Activated CD4-positive, alpha-beta T cell treated with anti-CD3 and anti-CD28 coated beads for 36 hours (primary cell): ENCODE results near the gene MRPL17. TPM values are rescaled to one million over a fixed set of nuclear protein-coding genes. Genes with fewer than 3 reads are reported as not detected.
A peak's percentile ranks its signal among the peaks of the same experiment; 100 is the strongest.

Source experiments
- ATAC-seq: fragments of 200-7000 bp; cut with Tn5 transposase; one replicate; pipeline ENCODE4 v1.10.0; 2021; ENCODE audit warnings: mild to moderate bottlenecking, moderate library complexity
- CTCF ChIA-PET: fragments of 350-600 bp; sonication (Branson Sonifier 250); formaldehyde crosslinking; loops from one replicate; lab custom pipeline; 2021; ENCODE audit warnings: antibody characterized with exemption; lab: Charles Lee
- POLR2A ChIA-PET: fragments of 350-600 bp; sonication (Branson Sonifier 250); formaldehyde crosslinking; loops from one replicate; lab custom pipeline; 2021; ENCODE audit warnings: antibody characterized with exemption, inconsistent platforms; lab: Charles Lee
- DNase-seq: peaks from one replicate; pipeline ENCODE4 v3.0.0-alpha.2; 2020
- H3K27ac Mint-ChIP-seq: one replicate; pipeline ENCODE4 v1.8.0; 2021; ENCODE audit warnings: mixed read lengths
- H3K27me3 Mint-ChIP-seq: one replicate; pipeline ENCODE4 v1.8.0; 2021; ENCODE audit warnings: mixed read lengths
- H3K36me3 Mint-ChIP-seq: one replicate; pipeline ENCODE4 v1.8.0; 2021; ENCODE audit warnings: low read depth, mixed read lengths
- H3K4me1 Mint-ChIP-seq: one replicate; pipeline ENCODE4 v1.8.0; 2021; ENCODE audit warnings: mixed read lengths
- H3K4me3 Mint-ChIP-seq: one replicate; pipeline ENCODE4 v1.8.0; 2021; ENCODE audit warnings: mild to moderate bottlenecking, moderate library complexity, mixed read lengths
- H3K9me3 Mint-ChIP-seq: one replicate; pipeline ENCODE4 v1.8.0; 2021; ENCODE audit warnings: low read depth, mixed read lengths
- intact Hi-C, 2 experiments: fragments of 100-400 bp; cut with DNase I in 1 of 2; cut with micrococcal nuclease in 1 of 2; formaldehyde crosslinking; loops; one replicate each; pipeline versions ENCODE4 v1.14.2 to v1.15.1; 2022 to 2024; cut with DNase I, micrococcal nuclease
- total RNA-seq, 2 experiments: library from RNA; stranded (reverse); gene quantifications; one replicate each; pipeline ENCODE4 v1.2.3, GENCODE V29; 2021

The MRPL17 gene
- total RNA-seq, 2 experiments from 2014 or later: 118 to 156 TPM

- POLR2A ChIA-PET: interaction anchor here (0.6 to 1.0 kb wide), 3 partner anchors 10 to 70 kb away, joined by 3 to 6 read pairs (median 4); no protein-coding TSS in a partner anchor
- no peak for DNase-seq
- H3K27me3 Mint-ChIP-seq: no peaks in the 10 kb centered on the region
Observed at GRCh38 chr11:6682591-6682935, 577 bp downstream of the MRPL17 start.

GRCh38 chr11:6681949-6682348 is 1.2 kb downstream of the MRPL17 start:
- Mint-ChIP-seq H3K4me3 (peak overlapping the region; percentile 97), H3K36me3 (peaks cover 46% of the 10 kb centered on the region), H3K27ac (peak overlapping the region; percentile 100), H3K27me3 (no peaks in the 10 kb centered on the region), H3K9me3 (no peaks in the 10 kb centered on the region), H3K4me1 (peaks cover 22% of the 10 kb centered on the region)
- ChIA-PET POLR2A (interaction anchor here (0.6 to 0.8 kb wide), 2 partner anchors 10 to 14 kb away, joined by 3 to 6 read pairs; no protein-coding TSS in a partner anchor), CTCF (interaction anchor here (0.5 to 3.1 kb wide), 11 partner anchors 8 to 303 kb away, joined by 3 to 19 read pairs (median 12); partner anchors contain the start of genes ILK, TAF10 and TPP1)
- peak; percentile 20 for DNase-seq
- intact Hi-C loops: loop anchor here (2.0 to 10.0 kb wide), 2 partner anchors 267 to 291 kb away; partner anchors contain the start of genes SMPD1 (in 2 of the 2) and APBB1 (in 1 of the 2)
- no peak for ATAC-seq

More at GRCh38 chr11:6682591-6682935, 577 bp downstream of the MRPL17 start:
- CTCF ChIA-PET: interaction anchor here (0.6 to 3.1 kb wide), 24 partner anchors 9 to 446 kb away, joined by 3 to 19 read pairs (median 6); partner anchors contain the start of genes ARFIP2, ILK, TAF10 and TIMM10B
- no peaks in the 10 kb centered on the region for H3K9me3 Mint-ChIP-seq
- peak overlapping the region; percentile 100 for H3K27ac Mint-ChIP-seq
- H3K4me1 Mint-ChIP-seq: peaks cover 24% of the 10 kb centered on the region
- H3K4me3 Mint-ChIP-seq: peak overlapping the region; percentile 97
- intact Hi-C loops: loop anchor here (2.0 to 10.0 kb wide), 2 partner anchors 268 to 292 kb away; partner anchors contain the start of genes SMPD1 (in 2 of the 2) and APBB1 (in 1 of the 2)
- H3K36me3 Mint-ChIP-seq: peaks cover 46% of the 10 kb centered on the region
- no peak for ATAC-seq

- H3K36me3 Mint-ChIP-seq: peaks cover 46% of the 10 kb centered on the region
- DNase-seq (no peak), ATAC-seq (no peak)
- POLR2A ChIA-PET: interaction anchor here (0.7 to 0.8 kb wide), 2 partner anchors 14 to 298 kb away, joined by 3 read pairs; no protein-coding TSS in a partner anchor
- CTCF ChIA-PET: interaction anchor here (0.5 to 2.9 kb wide), 8 partner anchors 8 to 303 kb away, joined by 3 to 17 read pairs (median 6); no protein-coding TSS in a partner anchor
- H3K4me3 Mint-ChIP-seq: peak overlapping the region; percentile 97
- intact Hi-C loops: loop anchor here in 1 of 2 experiments (10.0 kb wide), 1 partner anchor 267 kb away; the partner anchor contains the start of gene APBB1
- H3K4me1 Mint-ChIP-seq: peaks cover 22% of the 10 kb centered on the region
- H3K27me3 Mint-ChIP-seq: no peaks in the 10 kb centered on the region
- no peaks in the 10 kb centered on the region for H3K9me3 Mint-ChIP-seq
- H3K27ac Mint-ChIP-seq: peak overlapping the region; percentile 74
Observed at GRCh38 chr11:6681505-6681904, 1.6 kb downstream of the MRPL17 start.

- Mint-ChIP-seq H3K9me3 (no peaks in the 10 kb centered on the region), H3K36me3 (peaks cover 34% of the 10 kb centered on the region), H3K27ac (no peak overlapping the region), H3K27me3 (no peaks in the 10 kb centered on the region), H3K4me3 (no peak overlapping the region), H3K4me1 (peaks cover 44% of the 10 kb centered on the region)
- CTCF ChIA-PET: interaction anchor here (0.7 to 1.4 kb wide), 3 partner anchors 20 to 146 kb away, joined by 3 to 6 read pairs (median 3); no protein-coding TSS in a partner anchor
- no peak for DNase-seq
- intact Hi-C loops: no loop called here
- POLR2A ChIA-PET: no interaction called here
- peak; percentile 41 for ATAC-seq
Observed at GRCh38 chr11:6677018-6677417, 6.1 kb downstream of the MRPL17 start.

- CTCF ChIA-PET: interaction anchor here (1.3 to 1.7 kb wide), 3 partner anchors 8 to 55 kb away, joined by 3 to 6 read pairs (median 6); partner anchors contain the start of genes MRPL17 and TPP1
- Mint-ChIP-seq H3K36me3 (peaks cover 13% of the 10 kb centered on the region), H3K4me1 (peaks cover 49% of the 10 kb centered on the region), H3K27me3 (no peaks in the 10 kb centered on the region), H3K9me3 (no peaks in the 10 kb centered on the region), H3K27ac (no peak overlapping the region), H3K4me3 (no peak overlapping the region)
- ATAC-seq (no peak), DNase-seq (no peak)
- POLR2A ChIA-PET: no interaction called here
- intact Hi-C loops: no loop called here
Observed at GRCh38 chr11:6674862-6675261, 8.3 kb downstream of the MRPL17 start.

GRCh38 chr11:6674219-6674597 is 8.9 kb downstream of the MRPL17 start:
- Mint-ChIP-seq H3K9me3 (no peaks in the 10 kb centered on the region), H3K27ac (no peak overlapping the region), H3K4me3 (no peak overlapping the region), H3K27me3 (no peaks in the 10 kb centered on the region), H3K36me3 (peaks cover 7% of the 10 kb centered on the region), H3K4me1 (peaks cover 49% of the 10 kb centered on the region)
- ChIA-PET POLR2A (no interaction called here), CTCF (interaction anchor here (0.7 to 1.7 kb wide), 7 partner anchors 7 to 146 kb away, joined by 3 to 6 read pairs (median 3); partner anchors contain the start of genes MRPL17 and TPP1)
- ATAC-seq: no peak
- intact Hi-C loops: no loop called here
- DNase-seq: no peak

- H3K4me3 Mint-ChIP-seq: no peak overlapping the region
- intact Hi-C loops: no loop called here
- H3K36me3 Mint-ChIP-seq: peaks cover 4% of the 10 kb centered on the region
- no peaks in the 10 kb centered on the region for H3K9me3 Mint-ChIP-seq
- H3K27ac Mint-ChIP-seq: peak overlapping the region; percentile 21
- DNase-seq: no peak
- H3K27me3 Mint-ChIP-seq: no peaks in the 10 kb centered on the region
- ATAC-seq: no peak
- peaks cover 47% of the 10 kb centered on the region for H3K4me1 Mint-ChIP-seq
- POLR2A ChIA-PET: no interaction called here
- CTCF ChIA-PET: interaction anchor here (0.7 to 3.4 kb wide), 9 partner anchors 8 to 146 kb away, joined by 3 to 18 read pairs (median 3); partner anchors contain the start of genes MRPL17 and TPP1
Observed at GRCh38 chr11:6673523-6674218, 9.5 kb downstream of the MRPL17 start.

- ATAC-seq (no peak), DNase-seq (no peak)
- ChIA-PET POLR2A (interaction anchor here (0.6 kb wide), 1 partner anchor 10 kb away, joined by 6 read pairs; no protein-coding TSS in a partner anchor), CTCF (interaction anchor here (0.7 to 3.4 kb wide), 9 partner anchors 12 to 293 kb away, joined by 3 to 18 read pairs (median 5); partner anchors contain the start of gene MRPL17)
- H3K4me3 Mint-ChIP-seq: no peak overlapping the region
- H3K27me3 Mint-ChIP-seq: no peaks in the 10 kb centered on the region
- peaks cover 59% of the 10 kb centered on the region for H3K4me1 Mint-ChIP-seq
- intact Hi-C loops: no loop called here
- no peak overlapping the region for H3K27ac Mint-ChIP-seq
- H3K36me3 Mint-ChIP-seq: no peaks in the 10 kb centered on the region
- H3K9me3 Mint-ChIP-seq: no peaks in the 10 kb centered on the region
Observed at GRCh38 chr11:6671991-6672390, 11.1 kb downstream of the MRPL17 start.

GRCh38 chr11:6670202-6670830 is 12.8 kb downstream of the MRPL17 start:
- H3K27me3 Mint-ChIP-seq: no peaks in the 10 kb centered on the region
- intact Hi-C loops: no loop called here
- no peaks in the 10 kb centered on the region for H3K9me3 Mint-ChIP-seq
- no peaks in the 10 kb centered on the region for H3K36me3 Mint-ChIP-seq
- H3K4me1 Mint-ChIP-seq: peaks cover 68% of the 10 kb centered on the region
- CTCF ChIA-PET: interaction anchor here (1.0 to 3.4 kb wide), 2 partner anchors 13 to 52 kb away, joined by 3 to 18 read pairs; partner anchors contain the start of genes MRPL17 and TPP1
- ATAC-seq (no peak), DNase-seq (no peak)
- H3K4me3 Mint-ChIP-seq: no peak overlapping the region
- POLR2A ChIA-PET: interaction anchor here (1.1 kb wide), 1 partner anchor 51 kb away, joined by 4 read pairs; the partner anchor contains the start of gene TPP1
- peak overlapping the region; percentile 43 for H3K27ac Mint-ChIP-seq

- Mint-ChIP-seq H3K4me1 (peaks cover 51% of the 10 kb centered on the region), H3K36me3 (no peaks in the 10 kb centered on the region), H3K27me3 (no peaks in the 10 kb centered on the region), H3K4me3 (no peak overlapping the region), H3K27ac (no peak overlapping the region), H3K9me3 (no peaks in the 10 kb centered on the region)
- intact Hi-C loops: loop anchor here (1.0 to 2.0 kb wide), 2 partner anchors 49 to 137 kb away; partner anchors contain the start of gene TPP1 (in 2 of the 2)
- ATAC-seq (peak; percentile 71), DNase-seq (peak; percentile 45)
- ChIA-PET POLR2A (interaction anchor here (0.6 kb wide), 1 partner anchor 14 kb away, joined by 3 read pairs; no protein-coding TSS in a partner anchor), CTCF (interaction anchor here (0.7 to 2.6 kb wide), 23 partner anchors 8 to 673 kb away, joined by 3 to 17 read pairs (median 5); partner anchors contain the start of genes MRPL17 and TPP1)
Observed at GRCh38 chr11:6667733-6668374, 15.3 kb downstream of the MRPL17 start.
